Activated naive CD8-positive, alpha-beta T cell treated with anti-CD3 and anti-CD28 coated beads, Interleukin-2, amount 50 U/mL, for 24 hours (primary cell): ENCODE results near the gene CCNI2.

Experiments
- ATAC-seq: fragments of 150-1000 bp; cut with Tn5 transposase; one replicate; pipeline ENCODE4 v1.10.0; 2021
- DNase-seq: peaks from one replicate; pipeline ENCODE4 v3.0.0; 2021
- H3K27ac Mint-ChIP-seq: one replicate; pipeline ENCODE4 v1.8.0; 2021; ENCODE audit warnings: mild to moderate bottlenecking, mixed read lengths
- H3K27me3 Mint-ChIP-seq: one replicate; pipeline ENCODE4 v1.8.0; 2021; ENCODE audit warnings: mixed read lengths
- H3K36me3 Mint-ChIP-seq: one replicate; pipeline ENCODE4 v1.8.0; 2021; ENCODE audit warnings: low read depth, mixed read lengths
- H3K4me1 Mint-ChIP-seq: one replicate; pipeline ENCODE4 v1.8.0; 2021; ENCODE audit warnings: mixed read lengths
- H3K4me3 Mint-ChIP-seq: one replicate; pipeline ENCODE4 v1.8.0; 2021; ENCODE audit warnings: mild to moderate bottlenecking, moderate library complexity, mixed read lengths
- H3K9me3 Mint-ChIP-seq: one replicate; pipeline ENCODE4 v1.8.0; 2021; ENCODE audit warnings: mixed read lengths

CCNI2 gene

GRCh38 chr5:132766806-132767055 is 19.5 kb downstream of the CCNI2 start:
- ATAC-seq: no peak
- Mint-ChIP-seq H3K27ac (no peak overlapping the region), H3K36me3 (peaks cover 1% of the 10 kb centered on the region), H3K4me1 (no peaks in the 10 kb centered on the region), H3K4me3 (no peak overlapping the region), H3K9me3 (no peaks in the 10 kb centered on the region), H3K27me3 (no peaks in the 10 kb centered on the region)
- DNase-seq: no peak

- DNase-seq: no peak
- Mint-ChIP-seq H3K9me3 (no peaks in the 10 kb centered on the region), H3K4me3 (no peak overlapping the region), H3K27ac (no peak overlapping the region), H3K36me3 (peaks cover 1% of the 10 kb centered on the region), H3K27me3 (no peaks in the 10 kb centered on the region), H3K4me1 (no peaks in the 10 kb centered on the region)
- no peak for ATAC-seq
Measured at GRCh38 chr5:132767150-132767549, 19.9 kb downstream of the CCNI2 start.

GRCh38 chr5:132768485-132768868 is 21.3 kb downstream of the CCNI2 start:
- DNase-seq: no peak
- ATAC-seq: no peak
- no peak overlapping the region for H3K4me3 Mint-ChIP-seq
- H3K27ac Mint-ChIP-seq: no peak overlapping the region
- no peaks in the 10 kb centered on the region for H3K9me3 Mint-ChIP-seq
- no peaks in the 10 kb centered on the region for H3K27me3 Mint-ChIP-seq
- no peaks in the 10 kb centered on the region for H3K4me1 Mint-ChIP-seq
- peaks cover 1% of the 10 kb centered on the region for H3K36me3 Mint-ChIP-seq

- H3K9me3 Mint-ChIP-seq: no peaks in the 10 kb centered on the region
- H3K4me1 Mint-ChIP-seq: no peaks in the 10 kb centered on the region
- peaks cover 2% of the 10 kb centered on the region for H3K27me3 Mint-ChIP-seq
- no peak overlapping the region for H3K27ac Mint-ChIP-seq
- no peaks in the 10 kb centered on the region for H3K36me3 Mint-ChIP-seq
- no peak for ATAC-seq
- DNase-seq: no peak
- H3K4me3 Mint-ChIP-seq: no peak overlapping the region
Measured at GRCh38 chr5:132770476-132771159, 23.4 kb downstream of the CCNI2 start.

GRCh38 chr5:132771503-132771998 is 24.3 kb downstream of the CCNI2 start:
- H3K4me3 Mint-ChIP-seq: no peak overlapping the region
- H3K9me3 Mint-ChIP-seq: no peaks in the 10 kb centered on the region
- DNase-seq (no peak), ATAC-seq (no peak)
- no peaks in the 10 kb centered on the region for H3K36me3 Mint-ChIP-seq
- H3K27ac Mint-ChIP-seq: no peak overlapping the region
- H3K4me1 Mint-ChIP-seq: no peaks in the 10 kb centered on the region
- peaks cover 2% of the 10 kb centered on the region for H3K27me3 Mint-ChIP-seq

- no peaks in the 10 kb centered on the region for H3K9me3 Mint-ChIP-seq
- no peak for DNase-seq
- no peak overlapping the region for H3K4me3 Mint-ChIP-seq
Measured at GRCh38 chr5:132772291-132773070, 25.3 kb downstream of the CCNI2 start.

GRCh38 chr5:132773114-132773513 is 25.9 kb downstream of the CCNI2 start:
- peaks cover 3% of the 10 kb centered on the region for H3K4me1 Mint-ChIP-seq
- no peaks in the 10 kb centered on the region for H3K9me3 Mint-ChIP-seq
- DNase-seq (no peak), ATAC-seq (no peak)
- H3K27ac Mint-ChIP-seq: no peak overlapping the region
- H3K4me3 Mint-ChIP-seq: no peak overlapping the region
- peaks cover 7% of the 10 kb centered on the region for H3K27me3 Mint-ChIP-seq
- H3K36me3 Mint-ChIP-seq: no peaks in the 10 kb centered on the region

More at GRCh38 chr5:132772291-132773070, 25.3 kb downstream of the CCNI2 start:
- Mint-ChIP-seq H3K36me3 (no peaks in the 10 kb centered on the region), H3K4me1 (no peaks in the 10 kb centered on the region), H3K27me3 (peaks cover 2% of the 10 kb centered on the region), H3K27ac (no peak overlapping the region)
- no peak for ATAC-seq

- Mint-ChIP-seq H3K27me3 (peaks cover 12% of the 10 kb centered on the region), H3K36me3 (no peaks in the 10 kb centered on the region), H3K27ac (no peak overlapping the region), H3K4me1 (peaks cover 6% of the 10 kb centered on the region), H3K4me3 (no peak overlapping the region), H3K9me3 (no peaks in the 10 kb centered on the region)
- DNase-seq: no peak
- ATAC-seq: no peak
Measured at GRCh38 chr5:132773601-132774355, 26.6 kb downstream of the CCNI2 start.

GRCh38 chr5:132774406-132774805 is 27.2 kb downstream of the CCNI2 start:
- Mint-ChIP-seq H3K36me3 (no peaks in the 10 kb centered on the region), H3K9me3 (no peaks in the 10 kb centered on the region), H3K4me3 (no peak overlapping the region), H3K4me1 (peaks cover 6% of the 10 kb centered on the region), H3K27me3 (peaks cover 16% of the 10 kb centered on the region), H3K27ac (no peak overlapping the region)
- DNase-seq (no peak), ATAC-seq (no peak)

- ATAC-seq (no peak), DNase-seq (no peak)
- Mint-ChIP-seq H3K36me3 (no peaks in the 10 kb centered on the region), H3K27me3 (peaks cover 19% of the 10 kb centered on the region), H3K27ac (no peak overlapping the region), H3K9me3 (no peaks in the 10 kb centered on the region), H3K4me3 (no peak overlapping the region), H3K4me1 (peaks cover 6% of the 10 kb centered on the region)
Measured at GRCh38 chr5:132774896-132775295, 27.7 kb downstream of the CCNI2 start.

GRCh38 chr5:132775476-132775961 is 28.3 kb downstream of the CCNI2 start:
- Mint-ChIP-seq H3K9me3 (no peaks in the 10 kb centered on the region), H3K36me3 (no peaks in the 10 kb centered on the region), H3K4me3 (peak overlapping the region; percentile 10), H3K27me3 (peaks cover 22% of the 10 kb centered on the region), H3K4me1 (peaks cover 6% of the 10 kb centered on the region), H3K27ac (no peak overlapping the region)
- DNase-seq: no peak
- no peak for ATAC-seq

- ATAC-seq: no peak
- Mint-ChIP-seq H3K4me1 (peaks cover 9% of the 10 kb centered on the region), H3K36me3 (no peaks in the 10 kb centered on the region), H3K9me3 (no peaks in the 10 kb centered on the region), H3K27ac (no peak overlapping the region), H3K27me3 (peaks cover 24% of the 10 kb centered on the region), H3K4me3 (peak overlapping the region; percentile 51)
- peak; percentile 14 for DNase-seq
Measured at GRCh38 chr5:132776131-132776937, 29.1 kb downstream of the CCNI2 start.

GRCh38 chr5:132776938-132777208 is 29.6 kb downstream of the CCNI2 start:
- Mint-ChIP-seq H3K27ac (no peak overlapping the region), H3K9me3 (no peaks in the 10 kb centered on the region), H3K4me3 (no peak overlapping the region), H3K27me3 (peaks cover 29% of the 10 kb centered on the region), H3K36me3 (no peaks in the 10 kb centered on the region), H3K4me1 (peaks cover 9% of the 10 kb centered on the region)
- no peak for DNase-seq
- no peak for ATAC-seq
